ENCODE measurements around the gene DEFB113.

Gene DEFB113

DNA sequence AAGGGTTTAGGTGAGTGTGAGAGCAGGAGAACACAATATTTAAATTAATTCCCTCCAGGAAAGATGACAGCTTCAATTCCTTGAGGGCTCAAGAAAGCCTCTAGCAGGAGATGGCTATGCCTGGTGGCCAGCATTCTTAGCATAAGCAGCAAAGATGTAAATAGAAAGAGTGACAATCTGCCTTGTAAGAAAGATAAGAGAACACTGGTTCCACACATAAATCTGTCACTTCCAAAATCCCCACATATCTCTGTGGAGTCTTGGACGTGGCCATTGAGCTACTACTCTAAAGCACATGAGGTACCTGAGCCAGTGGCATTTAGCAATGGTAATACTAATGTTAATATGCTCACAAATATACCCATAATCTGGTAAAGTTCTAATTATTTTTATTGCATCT lies 34.7 kb downstream of the DEFB113 start:
- DNase-seq: no peak

GRCh38 chr6:49933526-49933925 lies 35.9 kb downstream of the DEFB113 start:
- no peak for DNase-seq

DNA sequence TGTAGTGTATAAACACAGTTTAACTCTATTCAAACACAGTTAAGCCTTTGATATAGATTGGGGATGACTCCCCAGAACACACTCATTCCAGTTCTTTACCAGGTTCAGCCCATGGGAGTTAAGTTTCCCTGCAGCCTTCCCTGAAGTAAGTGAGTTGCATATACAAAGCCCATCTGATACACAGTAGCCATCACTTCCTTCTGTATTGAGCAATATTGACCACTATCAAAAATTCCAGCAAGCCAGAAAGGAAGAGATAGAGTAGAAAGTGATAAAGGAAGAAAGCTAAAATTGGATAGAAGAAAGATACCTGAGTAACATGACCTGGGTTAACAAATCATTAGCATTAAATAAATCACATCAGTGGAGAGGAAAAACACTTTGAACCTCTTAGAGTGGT lies 40.1 kb downstream of the DEFB113 start:
- no peak for DNase-seq

DNA sequence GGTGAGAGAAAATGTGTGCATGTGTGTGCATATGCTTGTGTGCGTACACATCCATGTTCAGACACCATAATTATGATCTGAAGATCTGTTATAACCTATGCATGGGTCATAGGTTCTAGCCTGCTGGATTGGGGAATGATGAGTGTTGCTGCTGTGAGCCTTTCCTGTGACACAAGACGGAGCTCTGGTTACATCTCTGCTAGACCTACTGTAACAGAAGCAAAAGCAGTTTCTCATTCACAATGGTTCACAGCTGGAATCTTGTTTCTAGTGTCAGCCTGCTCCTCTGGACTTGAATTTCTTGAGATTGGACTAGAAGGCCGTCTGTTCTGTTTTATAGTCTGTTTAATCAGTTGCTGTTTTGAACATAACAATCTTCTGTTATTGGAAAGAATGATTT lies 45.6 kb downstream of the DEFB113 start:
- DNase-seq: no peak

DNA sequence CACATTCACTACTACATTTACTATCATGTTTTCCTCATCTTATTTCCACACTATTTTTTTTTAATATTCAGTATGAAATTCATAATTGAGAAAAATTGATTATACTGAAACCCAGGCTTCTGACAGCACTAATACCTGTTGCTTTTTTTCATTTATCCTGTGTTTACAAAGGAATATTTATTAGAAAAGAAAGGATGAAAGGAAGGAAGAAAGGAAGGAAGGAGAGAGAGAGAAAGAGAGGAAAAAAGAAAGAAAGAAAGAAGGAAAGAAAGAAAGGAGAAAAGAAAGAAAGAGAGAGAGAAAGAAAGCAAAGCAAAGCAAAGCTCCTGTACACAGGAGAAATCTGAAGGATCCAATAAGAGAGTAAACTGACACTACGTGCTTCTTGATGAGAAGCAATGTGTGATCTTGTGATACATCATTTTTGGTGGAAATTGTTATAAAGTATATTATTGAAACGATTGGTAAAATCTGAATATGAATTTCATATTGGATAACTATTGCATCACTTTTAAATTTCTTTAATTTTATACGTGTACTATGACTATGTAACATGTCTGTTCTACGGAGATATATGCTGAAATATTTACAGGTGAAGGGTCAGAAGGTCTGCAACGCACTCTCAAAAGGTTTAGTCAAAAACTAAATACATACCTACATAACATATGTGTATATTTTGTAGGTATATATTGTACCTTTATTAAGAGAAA lies 49.3 kb downstream of the DEFB113 start:
- no peak for DNase-seq

DNA sequence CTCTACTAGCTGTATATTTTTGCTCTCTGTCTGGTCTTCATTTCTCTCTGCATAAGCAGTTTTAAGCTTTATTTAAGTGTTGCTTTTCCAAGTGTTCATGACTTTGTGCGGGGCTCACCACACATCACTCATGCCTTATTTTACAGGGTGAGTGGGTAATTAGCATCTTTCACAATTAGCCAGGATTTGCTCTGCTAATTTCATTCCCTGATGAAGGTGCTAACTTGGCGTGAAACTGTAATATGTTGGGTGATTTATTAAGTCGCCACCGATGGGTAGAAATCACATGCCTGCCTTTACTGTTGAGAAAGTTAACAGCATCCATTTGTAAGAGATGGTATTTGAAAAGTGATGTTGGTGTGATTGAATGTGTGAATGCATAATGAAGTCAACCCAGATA lies 50.2 kb downstream of the DEFB113 start:
- no peak for DNase-seq

DNA sequence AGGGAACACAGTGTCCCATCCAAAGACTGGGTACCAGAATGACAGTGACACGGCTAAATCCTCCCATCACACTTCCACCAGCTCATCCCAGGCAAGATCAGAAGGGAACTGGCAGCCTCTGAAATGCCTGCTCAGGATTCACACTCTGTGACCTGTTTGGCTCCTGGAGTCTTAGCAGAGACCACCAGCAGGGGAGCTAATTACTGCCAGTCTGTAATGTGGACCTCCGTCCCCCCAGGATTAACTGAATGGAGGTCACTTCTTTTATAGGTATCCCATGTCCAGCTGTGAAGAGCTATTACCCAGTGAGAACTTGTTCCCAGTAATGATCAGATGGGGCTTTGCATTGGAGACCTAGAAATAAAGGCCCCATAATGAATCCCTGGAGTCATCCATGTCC lies 50.6 kb downstream of the DEFB113 start:
- no peak for DNase-seq
